Epidermal melanocyte (primary cell): ENCODE results near the gene CTPS2.
"Not testable (repeated sequence)": the region's sequence is repeated elsewhere in the genome, so short reads cannot be mapped to it uniquely, and the experiment has no call there.

Experiments used
- DNase-seq: peaks from one replicate; pipeline ENCODE4 v3.0.0; 2011; ENCODE audit warnings: low spot score; ENCODE audit not compliant: insufficient read length

CTPS2 gene

DNA sequence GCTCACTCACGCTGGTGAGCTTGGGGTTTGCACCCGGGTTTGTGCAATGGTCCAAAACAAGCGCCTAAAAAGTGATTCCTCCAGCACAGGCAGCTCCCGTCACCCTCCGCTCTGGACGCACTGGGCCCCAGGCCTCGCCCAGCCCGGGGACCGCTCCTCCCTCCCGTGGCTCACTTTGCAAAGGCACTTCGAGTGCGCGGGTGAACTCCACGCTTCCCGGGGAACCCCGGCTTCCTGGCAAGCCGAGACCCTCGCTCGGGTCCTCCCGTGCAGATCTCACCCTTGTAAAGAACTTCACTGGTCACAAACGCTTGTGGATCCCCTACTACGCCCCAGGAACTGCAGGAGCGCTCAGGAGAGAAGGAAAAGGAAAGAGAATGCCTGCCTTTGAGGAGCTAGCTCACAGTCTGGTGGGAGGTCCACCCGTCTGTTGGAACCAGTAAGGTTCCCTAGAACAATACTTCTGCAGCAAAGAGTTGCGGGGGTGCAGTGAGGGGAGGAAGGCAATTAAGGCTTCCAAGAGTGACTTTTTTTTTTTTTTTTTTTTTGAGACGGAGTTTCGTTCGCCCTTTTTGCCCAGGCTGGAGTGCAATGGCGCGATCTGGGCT, at the start of gene CTPS2:
CTPS2 (minus strand) TSS at position 122 of the 608 bp plus-strand sequence. CDS start 9,767 bp downstream, outside the sequence.
- peak; percentile 71 for DNase-seq

- DNase-seq: not testable (repeated sequence)
Measured at GRCh38 chrX:16761500-16761899, 49.0 kb upstream of the CTPS2 start.

DNA sequence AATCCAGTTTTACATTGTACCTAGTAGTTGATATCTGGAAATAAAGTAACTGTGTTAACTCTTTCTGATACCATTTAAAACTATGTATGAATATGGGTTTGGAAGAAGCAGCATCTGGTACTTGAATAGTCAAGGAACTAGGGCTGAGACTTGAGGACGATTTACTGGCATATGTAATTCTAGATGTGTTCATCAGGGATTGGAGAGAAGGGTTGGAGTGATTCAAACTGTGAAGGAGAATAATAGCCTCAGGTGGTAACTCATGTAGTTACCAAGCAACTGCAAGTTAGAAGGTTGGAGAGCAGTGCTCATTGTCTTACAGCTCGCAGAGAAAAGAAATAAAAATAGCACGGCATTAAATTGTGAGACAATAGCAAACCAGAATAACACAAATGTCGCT, 44.3 kb upstream of the CTPS2 start:
- no peak for DNase-seq

GRCh38 chrX:16754019-16754418, 41.5 kb upstream of the CTPS2 start:
- no peak for DNase-seq

DNA sequence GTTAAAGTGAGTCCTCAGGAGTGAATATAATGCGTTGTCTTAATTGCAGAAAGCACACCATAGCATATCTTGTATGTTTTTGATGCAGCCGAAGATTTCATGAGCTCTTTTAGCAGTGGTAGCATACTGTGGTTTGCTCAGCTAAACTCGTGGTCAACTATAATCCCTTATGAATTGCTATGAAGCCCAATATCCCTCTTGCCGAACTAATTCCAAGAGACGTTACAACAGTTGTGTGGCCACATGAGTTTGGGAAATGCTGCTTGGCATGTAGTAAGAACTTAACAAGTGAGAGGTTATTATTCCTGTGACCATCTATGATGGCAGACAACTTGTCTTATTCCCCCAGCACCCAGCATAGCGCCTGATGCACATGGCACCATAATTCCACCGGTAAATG, 37.7 kb upstream of the CTPS2 start:
- DNase-seq: no peak

GRCh38 chrX:16748425-16748824, 36.0 kb upstream of the CTPS2 start:
- DNase-seq: no peak

DNA sequence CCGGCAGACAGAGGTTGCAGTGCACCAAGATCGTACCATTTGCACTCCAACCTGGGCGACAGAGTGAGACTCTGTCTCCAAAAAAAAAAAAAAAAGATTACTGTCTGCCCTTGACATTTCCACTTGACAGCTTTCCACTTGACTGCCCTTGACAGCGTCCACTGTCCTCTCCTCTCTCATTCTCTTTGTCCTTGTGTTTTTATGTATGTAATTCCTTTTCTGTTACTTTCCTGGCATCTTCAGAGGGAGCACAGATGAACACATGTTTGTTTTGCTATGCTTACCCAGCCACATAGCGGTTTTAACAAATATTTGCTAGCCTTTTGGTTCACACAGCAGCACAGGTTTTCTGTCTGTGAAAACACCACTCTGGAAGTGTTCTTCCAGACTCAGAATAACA, 33.2 kb upstream of the CTPS2 start:
- DNase-seq: no peak

- DNase-seq: no peak
Measured at GRCh38 chrX:16745102-16745501, 32.6 kb upstream of the CTPS2 start.

- DNase-seq: no peak
Measured at GRCh38 chrX:16743604-16744325, 31.3 kb upstream of the CTPS2 start.

DNA sequence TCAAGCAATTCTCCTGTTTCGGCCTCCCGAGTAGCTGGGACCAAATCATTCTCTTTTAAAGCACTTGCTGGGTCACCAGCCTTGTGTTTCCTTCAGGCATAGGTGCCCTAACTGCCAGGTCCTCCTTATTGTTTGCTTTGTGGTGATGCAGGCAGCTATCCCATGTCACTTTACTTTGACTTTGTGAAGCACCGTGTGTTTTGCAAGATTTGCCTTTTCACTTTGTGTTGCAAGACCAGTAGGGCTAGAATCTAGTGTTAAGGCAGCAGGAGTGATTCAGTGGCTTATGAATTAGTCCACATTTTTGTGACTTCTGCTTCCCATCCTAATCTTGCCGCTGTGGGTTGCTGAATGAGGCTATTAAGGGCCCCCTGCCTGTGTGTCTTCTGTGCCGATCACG, 27.1 kb upstream of the CTPS2 start:
- no peak for DNase-seq

DNA sequence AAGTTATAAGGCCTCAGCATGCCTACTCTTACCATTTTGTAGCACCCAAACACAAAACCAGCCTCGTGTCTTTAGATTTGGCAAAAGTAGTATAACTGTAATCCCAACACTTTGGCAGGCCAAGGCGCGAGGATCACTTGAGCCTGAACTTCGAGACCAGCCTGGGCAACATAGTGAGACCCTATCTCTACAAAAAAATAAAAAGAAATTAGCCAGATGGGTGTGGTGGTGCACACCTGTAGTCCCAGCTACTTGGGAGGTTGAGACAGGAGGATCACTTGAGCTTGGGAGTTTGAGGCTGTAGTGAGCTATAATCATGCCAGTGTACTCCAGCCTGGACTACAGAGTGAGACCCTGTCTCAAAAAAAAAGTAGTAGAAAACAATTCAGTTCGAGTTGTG, 24.6 kb upstream of the CTPS2 start:
- no peak for DNase-seq

GRCh38 chrX:16733013-16733412, 20.5 kb upstream of the CTPS2 start:
- no peak for DNase-seq

GRCh38 chrX:16730450-16730849, 18.0 kb upstream of the CTPS2 start:
- no peak for DNase-seq

GRCh38 chrX:16727637-16728036, 15.2 kb upstream of the CTPS2 start:
- DNase-seq: no peak

GRCh38 chrX:16726347-16726988, 14.0 kb upstream of the CTPS2 start:
- not testable (repeated sequence) for DNase-seq

- no peak for DNase-seq
Measured at GRCh38 chrX:16725072-16725471, 12.6 kb upstream of the CTPS2 start.

GRCh38 chrX:16722481-16722880, 10.0 kb upstream of the CTPS2 start:
- DNase-seq: no peak

- DNase-seq: no peak
Measured at GRCh38 chrX:16719334-16720084, 7.0 kb upstream of the CTPS2 start, which contains the start of gene SYAP1. Gene SYAP1, plus strand, starts transcription at chrX:16719612. Its CDS starts 113 bp downstream, at chrX:16719725.

DNA sequence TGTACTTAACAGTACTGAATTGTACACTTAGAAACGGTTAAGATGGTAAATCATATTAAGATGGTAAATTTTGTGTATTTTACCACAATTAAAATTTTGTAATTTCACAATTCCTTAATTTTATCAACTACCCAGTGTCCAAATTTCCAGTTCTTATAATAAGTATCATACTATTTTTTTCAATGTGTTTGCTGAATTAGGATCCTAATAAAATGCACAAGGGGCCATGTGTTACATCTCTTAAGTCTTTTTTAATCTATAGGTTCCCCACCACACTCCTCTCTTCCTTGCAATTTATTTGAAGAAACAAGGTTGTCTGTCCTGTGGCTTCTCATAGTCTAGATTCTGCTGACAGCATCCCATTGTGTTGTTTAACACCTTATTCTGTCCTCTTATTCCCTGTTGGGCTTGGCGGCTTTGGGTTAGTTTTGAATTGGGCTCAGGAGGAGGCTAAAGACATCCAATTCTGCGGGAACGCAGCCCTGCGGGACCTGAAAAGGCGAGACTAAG, 6.4 kb upstream of the CTPS2 start:
- no peak for DNase-seq

DNA sequence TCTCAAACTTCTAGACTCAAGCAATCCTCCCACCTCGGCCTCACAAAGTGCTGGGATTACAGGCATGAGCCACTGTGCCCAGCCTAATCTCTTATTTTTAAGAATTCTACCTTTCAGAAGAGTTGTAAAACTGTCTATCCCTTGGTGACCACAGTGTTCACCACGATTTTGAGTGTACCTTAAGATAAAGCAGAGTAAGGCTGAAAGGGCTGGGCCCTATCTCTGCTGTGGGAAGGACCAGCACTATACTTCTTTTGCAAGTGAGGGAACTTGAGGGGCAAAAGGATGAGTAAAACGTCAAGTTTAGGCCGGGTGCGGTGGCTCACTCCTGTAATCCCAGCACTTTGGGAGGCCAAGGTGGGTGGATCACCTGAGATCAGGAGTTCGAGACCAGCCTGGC, 4.0 kb upstream of the CTPS2 start:
- not testable (repeated sequence) for DNase-seq

DNA sequence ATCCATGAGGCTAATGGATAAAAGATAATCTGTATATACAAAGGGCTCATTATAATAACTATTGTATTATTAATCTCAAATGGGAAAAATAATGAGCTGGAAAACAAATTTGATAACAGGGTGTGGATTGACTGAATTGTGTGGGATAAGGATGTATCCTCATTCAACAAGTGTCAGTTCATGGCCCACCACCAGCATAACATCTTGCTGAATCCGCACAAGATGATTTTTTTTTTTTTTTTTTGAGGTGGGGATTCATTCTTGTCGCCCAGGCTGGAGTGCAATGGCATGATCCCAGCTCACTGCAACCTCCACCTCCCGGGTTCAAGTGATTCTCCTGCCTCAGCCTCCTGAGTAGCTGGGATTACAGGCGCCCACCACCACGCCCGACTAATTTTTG, 3.2 kb upstream of the CTPS2 start:
- not testable (repeated sequence) for DNase-seq

GRCh38 chrX:16714504-16714903, 2.0 kb upstream of the CTPS2 start:
- no peak for DNase-seq
